ENCODE results near the gene RGS3. TPM values are rescaled to one million over a fixed set of nuclear protein-coding genes. Genes with fewer than 3 reads are reported as not detected.

RGS3 gene
- total RNA-seq, 2 experiments from 2014 or later, result 116 to 122 TPM

GRCh38 chr9:113533335-113534225, 70.1 kb downstream of the RGS3 start:
- ChIA-PET CTCF (no interaction called here), POLR2A (no interaction called here)

GRCh38 chr9:113535756-113536155, 72.2 kb downstream of the RGS3 start:
- POLR2A ChIA-PET, result no interaction called here
- CTCF ChIA-PET, result interaction anchor here (1.1 kb wide), 1 partner anchor 24 kb away, joined by 3 read pairs; no protein-coding TSS in a partner anchor

DNA sequence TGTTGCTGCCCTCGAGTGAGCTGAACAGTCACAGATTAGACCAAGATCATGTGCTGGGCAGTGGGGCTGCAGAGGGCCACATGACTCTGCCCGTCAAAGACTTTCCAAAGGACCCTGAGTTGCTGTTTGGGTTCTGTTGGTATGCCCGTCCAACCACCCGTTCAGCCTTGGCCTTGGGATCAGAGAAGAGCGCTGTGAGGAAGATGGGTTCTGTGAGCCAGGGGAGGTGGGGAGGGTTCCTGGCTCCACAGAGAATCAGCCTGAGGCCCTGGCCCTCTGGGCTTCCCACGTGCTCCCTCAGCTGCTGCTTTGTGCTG, 72.6 kb downstream of the RGS3 start:
- POLR2A ChIA-PET, result no interaction called here
- CTCF ChIA-PET, result interaction anchor here (1.1 kb wide), 1 partner anchor 24 kb away, joined by 3 read pairs; no protein-coding TSS in a partner anchor

DNA sequence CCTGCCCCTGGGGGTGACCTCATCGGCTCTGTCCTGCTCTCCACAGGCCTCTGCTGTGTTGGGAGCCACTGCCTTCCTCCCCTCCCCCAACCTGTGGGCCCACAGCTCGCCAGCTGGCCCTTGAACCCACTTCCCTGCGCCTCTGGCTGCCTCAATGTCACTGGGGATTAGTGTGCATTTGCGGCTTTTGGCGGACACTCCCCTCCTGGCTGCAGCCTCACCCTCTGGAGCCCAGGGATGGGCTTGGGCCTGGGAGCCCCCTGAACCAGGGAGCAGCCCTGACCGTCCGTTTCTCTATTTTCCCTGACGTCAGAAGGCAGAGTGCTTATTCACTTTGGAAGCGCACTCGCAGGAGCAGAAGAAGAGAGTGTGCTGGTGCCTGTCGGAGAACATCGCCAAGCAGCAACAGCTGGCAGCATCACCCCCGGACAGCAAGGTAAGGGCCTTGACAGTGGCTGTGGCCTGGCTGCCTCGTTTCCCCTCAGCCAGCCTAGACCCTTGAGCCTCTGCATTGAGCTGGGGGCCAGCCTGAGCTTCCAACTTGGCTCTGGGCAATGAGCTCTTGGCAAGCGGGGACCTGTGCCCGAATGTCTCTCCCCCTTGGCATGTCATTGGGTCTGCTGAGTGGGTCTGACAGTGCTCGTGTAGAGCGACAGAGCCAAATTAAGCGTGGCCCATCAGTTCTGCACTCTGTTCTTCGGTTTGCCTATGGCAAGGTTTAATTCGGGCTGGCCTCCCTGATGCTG, 73.1 kb downstream of the RGS3 start:
- ChIA-PET CTCF (interaction anchor here (1.1 kb wide), 1 partner anchor 23 kb away, joined by 3 read pairs; no protein-coding TSS in a partner anchor), POLR2A (no interaction called here)

- ChIA-PET POLR2A (interaction anchor here (0.7 kb wide), 1 partner anchor 163 kb away, joined by 3 read pairs; no protein-coding TSS in a partner anchor), CTCF (interaction anchor here (1.0 to 1.4 kb wide), 2 partner anchors 9 to 42 kb away, joined by 3 read pairs; no protein-coding TSS in a partner anchor)
Observed at GRCh38 chr9:113537229-113537810, 73.8 kb downstream of the RGS3 start.

DNA sequence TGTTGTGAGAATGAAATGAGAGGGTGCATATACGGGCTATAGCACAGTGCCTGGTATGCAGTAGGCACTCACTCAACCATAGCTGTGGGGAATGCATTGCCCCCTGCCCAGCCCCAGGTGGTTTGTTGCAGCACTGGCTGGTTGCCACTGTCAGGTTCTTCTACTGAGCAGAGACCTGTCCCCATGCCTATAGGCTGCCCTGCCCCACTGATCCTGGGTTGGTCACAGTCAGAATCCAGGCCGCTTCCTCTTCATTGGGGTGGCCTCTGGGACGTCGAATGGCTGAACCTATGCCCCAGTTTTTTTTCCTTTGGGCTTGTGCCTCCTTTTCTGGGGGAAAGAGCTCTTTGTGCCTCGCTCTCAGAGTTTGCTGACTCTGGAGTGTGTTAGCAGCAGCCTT, 74.6 kb downstream of the RGS3 start:
- CTCF ChIA-PET, result interaction anchor here (1.0 to 1.4 kb wide), 2 partner anchors 8 to 41 kb away, joined by 3 read pairs; no protein-coding TSS in a partner anchor

GRCh38 chr9:113538701-113539430, 75.3 kb downstream of the RGS3 start:
- ChIA-PET CTCF (interaction anchor here (1.4 kb wide), 1 partner anchor 40 kb away, joined by 3 read pairs; no protein-coding TSS in a partner anchor), POLR2A (interaction anchor here (0.6 kb wide), 1 partner anchor 129 kb away, joined by 4 read pairs; no protein-coding TSS in a partner anchor)

More for the DNA sequence above, 74.6 kb downstream of the RGS3 start:
- POLR2A ChIA-PET, result interaction anchor here (0.6 kb wide), 1 partner anchor 129 kb away, joined by 4 read pairs; no protein-coding TSS in a partner anchor

DNA sequence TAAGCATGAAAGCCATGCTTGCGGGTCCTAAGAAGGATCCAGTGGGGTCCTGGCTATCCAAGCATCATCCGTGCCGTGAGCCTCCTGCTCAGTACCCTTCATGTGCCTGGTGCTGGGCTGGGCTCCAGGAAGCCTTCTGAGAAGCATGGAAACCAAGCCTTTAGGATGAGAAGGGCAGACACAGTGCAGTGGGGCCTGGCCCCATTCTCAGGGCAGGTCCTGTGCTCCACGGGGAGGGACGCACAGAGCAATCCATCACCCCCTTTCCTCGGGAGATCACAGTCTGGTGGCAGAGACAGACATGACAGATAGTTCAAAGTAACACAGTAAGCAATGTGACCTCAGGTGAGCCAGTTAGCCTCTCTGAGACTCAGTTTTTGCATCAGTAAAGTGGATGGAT, 76.9 kb downstream of the RGS3 start:
- ChIA-PET POLR2A (no interaction called here), CTCF (interaction anchor here (1.0 kb wide), 1 partner anchor 35 kb away, joined by 3 read pairs; no protein-coding TSS in a partner anchor)

DNA sequence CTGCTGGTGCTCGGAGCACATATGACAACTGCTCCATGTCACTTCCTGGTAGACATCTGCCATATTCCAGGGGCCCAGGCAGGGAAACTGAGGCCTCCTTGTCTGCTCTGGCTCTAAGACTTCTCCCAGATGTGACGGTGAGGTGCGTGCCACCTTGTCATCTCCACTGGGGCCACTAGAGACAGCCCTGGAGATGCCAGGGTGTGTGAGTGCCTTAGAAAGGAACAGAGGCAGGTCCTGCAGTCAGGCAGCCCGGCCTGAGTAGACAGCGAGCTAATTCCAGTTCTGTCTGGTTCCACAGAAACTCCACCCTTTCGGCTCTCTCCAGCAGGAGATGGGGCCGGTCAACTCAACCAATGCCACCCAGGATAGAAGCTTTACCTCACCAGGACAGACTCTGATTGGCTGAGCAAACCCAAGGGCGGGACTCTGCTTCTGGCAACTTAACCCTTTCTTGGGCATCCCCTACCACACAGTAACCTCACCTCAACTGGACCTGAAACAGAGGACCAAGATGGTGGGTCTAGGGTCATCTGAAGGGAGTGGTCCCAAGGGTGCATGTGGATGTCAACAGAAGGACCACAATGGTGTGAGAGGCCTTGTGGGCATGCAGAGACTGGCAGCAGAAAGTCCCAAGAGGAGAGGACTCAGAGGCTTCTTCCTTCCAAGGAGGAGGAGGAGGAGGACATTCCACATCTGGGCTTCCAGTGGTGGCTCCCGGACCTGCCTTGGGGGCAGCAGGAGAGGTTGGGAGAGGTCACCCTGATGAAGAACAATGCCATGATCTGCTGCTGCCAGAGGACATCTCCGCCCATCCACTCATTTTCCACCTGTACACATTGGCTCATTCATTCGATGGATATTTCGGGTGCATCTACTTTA, 77.7 kb downstream of the RGS3 start:
- ChIA-PET CTCF (interaction anchor here (1.0 kb wide), 1 partner anchor 36 kb away, joined by 3 read pairs; no protein-coding TSS in a partner anchor), POLR2A (no interaction called here)

- POLR2A ChIA-PET, result no interaction called here
- CTCF ChIA-PET, result no interaction called here
Observed at GRCh38 chr9:113542006-113542405, 78.5 kb downstream of the RGS3 start.

DNA sequence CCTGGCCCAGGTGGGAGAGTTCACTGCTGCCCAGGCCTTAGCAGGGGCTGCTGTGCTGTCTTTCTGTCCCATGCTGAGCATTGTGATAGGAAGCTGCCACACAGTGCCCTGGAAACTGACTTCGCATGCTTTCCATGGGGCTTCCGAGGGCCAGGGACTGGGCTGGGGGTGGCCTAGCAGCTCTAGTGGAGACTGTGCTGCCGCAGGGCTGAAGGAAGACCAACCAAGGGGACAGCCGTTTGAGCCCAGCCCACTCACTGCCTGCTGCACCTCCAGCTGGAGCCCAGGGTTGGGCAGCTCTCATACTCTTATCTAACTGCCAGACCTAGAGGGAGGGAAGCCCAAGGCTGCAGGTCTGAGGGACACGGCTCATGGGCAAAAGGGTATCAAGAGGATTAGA, 79.2 kb downstream of the RGS3 start:
- ChIA-PET POLR2A (no interaction called here), CTCF (no interaction called here)

GRCh38 chr9:113543296-113543981, 79.9 kb downstream of the RGS3 start:
- CTCF ChIA-PET, result interaction anchor here (0.7 kb wide), 1 partner anchor 40 kb away, joined by 3 read pairs; no protein-coding TSS in a partner anchor
- POLR2A ChIA-PET, result no interaction called here

- POLR2A ChIA-PET, result no interaction called here
Observed at GRCh38 chr9:113543982-113544303, 80.4 kb downstream of the RGS3 start.

GRCh38 chr9:113545068-113545467, 81.5 kb downstream of the RGS3 start:
- ChIA-PET CTCF (interaction anchor here (1.0 kb wide), 1 partner anchor 23 kb away, joined by 3 read pairs; no protein-coding TSS in a partner anchor), POLR2A (interaction anchor here (0.6 kb wide), 1 partner anchor 134 kb away, joined by 4 read pairs; no protein-coding TSS in a partner anchor)

More at GRCh38 chr9:113543982-113544303, 80.4 kb downstream of the RGS3 start:
- CTCF ChIA-PET, result interaction anchor here (0.7 kb wide), 1 partner anchor 41 kb away, joined by 3 read pairs; no protein-coding TSS in a partner anchor

DNA sequence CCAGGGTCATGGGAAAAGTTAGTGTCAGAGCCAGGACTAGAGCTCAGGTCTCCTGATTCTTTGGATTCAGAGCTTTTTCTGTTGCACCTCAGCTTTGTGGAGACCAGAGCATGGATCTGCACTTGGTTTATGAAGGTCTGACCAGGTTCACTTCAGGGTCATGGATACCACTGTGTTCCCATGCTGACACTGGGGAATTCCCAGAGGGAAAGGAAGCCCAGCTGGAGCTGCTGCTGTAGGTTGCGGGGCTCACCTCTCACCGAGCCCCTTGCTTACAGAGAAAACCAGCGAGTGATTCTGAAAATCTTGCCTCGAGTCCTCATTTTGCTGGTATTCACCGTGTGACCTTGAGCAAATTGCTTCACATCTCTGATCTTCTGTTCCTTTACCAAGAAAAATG, 83.0 kb downstream of the RGS3 start:
- ChIA-PET POLR2A (no interaction called here), CTCF (interaction anchor here (1.0 kb wide), 1 partner anchor 9 kb away, joined by 3 read pairs; no protein-coding TSS in a partner anchor)

- CTCF ChIA-PET, result interaction anchor here (1.5 to 1.6 kb wide), 2 partner anchors 29 to 31 kb away, joined by 5 read pairs; no protein-coding TSS in a partner anchor
- POLR2A ChIA-PET, result interaction anchor here (1.6 kb wide), 1 partner anchor 25 kb away, joined by 3 read pairs; no protein-coding TSS in a partner anchor
Observed at GRCh38 chr9:113547501-113547900, 84.0 kb downstream of the RGS3 start.

All from activated CD8-positive, alpha-beta memory T cell treated with anti-CD3 and anti-CD28 coated beads for 36 hours (primary cell).